Activated T-cell treated with anti-CD3 and anti-CD28 coated beads for 1 hour (primary cell): ENCODE measurements around the gene PRIM2.
"Not testable (repeated sequence)": the region's sequence is repeated elsewhere in the genome, so short reads cannot be mapped to it uniquely, and the experiment has no call there.

Source experiments
- DNase-seq: peaks from one replicate; pipeline ENCODE4 v3.0.0-alpha.2; 2020; ENCODE audit warnings: low read depth

Gene PRIM2

GRCh38 chr6:57505251-57505650, 187.8 kb downstream of the PRIM2 start:
- not testable (repeated sequence) for DNase-seq

GRCh38 chr6:57510390-57510789, 193.0 kb downstream of the PRIM2 start:
- DNase-seq, result not testable (repeated sequence)

GRCh38 chr6:57515171-57515570, 197.7 kb downstream of the PRIM2 start:
- DNase-seq, result not testable (repeated sequence)

- not testable (repeated sequence) for DNase-seq
Observed at GRCh38 chr6:57515845-57516244, 198.4 kb downstream of the PRIM2 start.

GRCh38 chr6:57516776-57517175, 199.3 kb downstream of the PRIM2 start:
- DNase-seq, result not testable (repeated sequence)

GRCh38 chr6:57519198-57519597, 201.8 kb downstream of the PRIM2 start:
- DNase-seq, result not testable (repeated sequence)

GRCh38 chr6:57521085-57521484, 203.7 kb downstream of the PRIM2 start:
- DNase-seq, result not testable (repeated sequence)

GRCh38 chr6:57523221-57523620, 205.8 kb downstream of the PRIM2 start:
- not testable (repeated sequence) for DNase-seq

- DNase-seq, result not testable (repeated sequence)
Observed at GRCh38 chr6:57529755-57530154, 212.3 kb downstream of the PRIM2 start.

GRCh38 chr6:57532660-57533059, 215.2 kb downstream of the PRIM2 start:
- not testable (repeated sequence) for DNase-seq

GRCh38 chr6:57535121-57535520, 217.7 kb downstream of the PRIM2 start:
- DNase-seq, result not testable (repeated sequence)

- DNase-seq, result not testable (repeated sequence)
Observed at GRCh38 chr6:57535994-57536393, 218.6 kb downstream of the PRIM2 start.

GRCh38 chr6:57537916-57538315, 220.5 kb downstream of the PRIM2 start:
- not testable (repeated sequence) for DNase-seq

GRCh38 chr6:57551961-57552360, 234.5 kb downstream of the PRIM2 start:
- not testable (repeated sequence) for DNase-seq

GRCh38 chr6:57557855-57558254, 240.4 kb downstream of the PRIM2 start:
- not testable (repeated sequence) for DNase-seq

GRCh38 chr6:57559170-57559569, 241.7 kb downstream of the PRIM2 start:
- not testable (repeated sequence) for DNase-seq

- DNase-seq, result not testable (repeated sequence)
Observed at GRCh38 chr6:57562233-57562632, 244.8 kb downstream of the PRIM2 start.

GRCh38 chr6:57572119-57572518, 254.7 kb downstream of the PRIM2 start:
- not testable (repeated sequence) for DNase-seq

- DNase-seq, result not testable (repeated sequence)
Observed at GRCh38 chr6:57572844-57573243, 255.4 kb downstream of the PRIM2 start.

GRCh38 chr6:57577023-57577422, 259.6 kb downstream of the PRIM2 start:
- not testable (repeated sequence) for DNase-seq

GRCh38 chr6:57579489-57579888, 262.1 kb downstream of the PRIM2 start:
- not testable (repeated sequence) for DNase-seq

GRCh38 chr6:57581586-57581985, 264.2 kb downstream of the PRIM2 start:
- not testable (repeated sequence) for DNase-seq

- not testable (repeated sequence) for DNase-seq
Observed at GRCh38 chr6:57601105-57601504, 283.7 kb downstream of the PRIM2 start.

- DNase-seq, result not testable (repeated sequence)
Observed at GRCh38 chr6:57605303-57605702, 287.9 kb downstream of the PRIM2 start.
